ENCODE results near the gene ANKS1B. TPM values are rescaled to one million over a fixed set of nuclear protein-coding genes. Genes with fewer than 3 reads are reported as not detected.

ANKS1B gene
- total and polyA plus RNA-seq, 7 donors, result 1.0 to 57.3 (median 30.1) TPM; not detected in 1

GRCh38 chr12:98799146-98799810, 1185.5 kb downstream of the ANKS1B start:
- no peak for TF ChIP-seq CTCF (IDR thresholded peaks at IDR 0.05)
- no peak for TF ChIP-seq EP300 (IDR thresholded peaks at IDR 0.05)
- TF ChIP-seq POLR2AphosphoS5 (IDR thresholded peaks at IDR 0.05), result no peak
- intact Hi-C loops (cut with DNase I), result no loop called here
- Histone ChIP-seq H3K4me1 (no peaks in the 10 kb centered on the region), H3K27me3 (no peaks in the 10 kb centered on the region), H3K36me3 (no peaks in the 10 kb centered on the region), H3K9me3 (no peaks in the 10 kb centered on the region), H3K27ac (no peak overlapping the region), H3K4me3 (no peak overlapping the region)
- no peak for DNase-seq
- WGBS, 2 donors, result 32 to 51% methylated on average over 3 of the region's 3 CpGs

- intact Hi-C loops (cut with DNase I), result no loop called here
- no peaks in the 10 kb centered on the region for H3K9me3 ChIP-seq
- H3K27me3 ChIP-seq, result no peaks in the 10 kb centered on the region
- DNase-seq, result no peak
- no peak overlapping the region for H3K27ac ChIP-seq
- TF ChIP-seq EP300 (IDR thresholded peaks at IDR 0.05) (no peak), POLR2A (IDR thresholded peaks at IDR 0.05) (no peak), CTCF (IDR thresholded peaks at IDR 0.05) (no peak), POLR2AphosphoS5 (IDR thresholded peaks at IDR 0.05) (no peak)
- H3K36me3 ChIP-seq, result no peaks in the 10 kb centered on the region
- WGBS, 2 donors, result 53 to 78% methylated on average over 4 of the region's 4 CpGs
- H3K4me3 ChIP-seq, result no peak overlapping the region
- no peaks in the 10 kb centered on the region for H3K4me1 ChIP-seq
Measured at GRCh38 chr12:98797200-98797599, 1187.5 kb downstream of the ANKS1B start.

- WGBS, 2 donors, result 86 to 94% methylated on average over 1 of the region's 1 CpG
- no peak for DNase-seq
- Histone ChIP-seq H3K36me3 (no peaks in the 10 kb centered on the region), H3K27ac (no peak overlapping the region), H3K9me3 (no peaks in the 10 kb centered on the region), H3K4me3 (no peak overlapping the region), H3K4me1 (no peaks in the 10 kb centered on the region), H3K27me3 (no peaks in the 10 kb centered on the region)
- TF ChIP-seq POLR2A (IDR thresholded peaks at IDR 0.05) (no peak), CTCF (IDR thresholded peaks at IDR 0.05) (no peak), POLR2AphosphoS5 (IDR thresholded peaks at IDR 0.05) (no peak), EP300 (IDR thresholded peaks at IDR 0.05) (no peak)
- intact Hi-C loops (cut with DNase I), result no loop called here
Measured at GRCh38 chr12:98796745-98797144, 1188.0 kb downstream of the ANKS1B start.

GRCh38 chr12:98793121-98793520, 1191.6 kb downstream of the ANKS1B start:
- Histone ChIP-seq H3K9me3 (no peaks in the 10 kb centered on the region), H3K27me3 (no peaks in the 10 kb centered on the region), H3K36me3 (no peaks in the 10 kb centered on the region), H3K4me1 (no peaks in the 10 kb centered on the region), H3K27ac (no peak overlapping the region), H3K4me3 (no peak overlapping the region)
- 82 to 89% methylated on average over 2 of the region's 2 CpGs for WGBS, 2 donors
- DNase-seq, result no peak
- intact Hi-C loops (cut with DNase I), result no loop called here
- TF ChIP-seq POLR2AphosphoS5 (IDR thresholded peaks at IDR 0.05) (no peak), EP300 (IDR thresholded peaks at IDR 0.05) (no peak), CTCF (IDR thresholded peaks at IDR 0.05) (no peak), POLR2A (IDR thresholded peaks at IDR 0.05) (no peak)

- no peak overlapping the region for H3K27ac ChIP-seq
- no peaks in the 10 kb centered on the region for H3K4me1 ChIP-seq
- no peaks in the 10 kb centered on the region for H3K36me3 ChIP-seq
- WGBS, 2 donors, result 89 to 94% methylated on average over 3 of the region's 3 CpGs
- TF ChIP-seq POLR2AphosphoS5 (IDR thresholded peaks at IDR 0.05), result no peak
- TF ChIP-seq EP300 (IDR thresholded peaks at IDR 0.05), result no peak
- TF ChIP-seq CTCF (IDR thresholded peaks at IDR 0.05), result no peak
- no peak for TF ChIP-seq POLR2A (IDR thresholded peaks at IDR 0.05)
- H3K9me3 ChIP-seq, result no peaks in the 10 kb centered on the region
- no peak for DNase-seq
- intact Hi-C loops (cut with DNase I), result no loop called here
- H3K27me3 ChIP-seq, result no peaks in the 10 kb centered on the region
- H3K4me3 ChIP-seq, result no peak overlapping the region
Measured at GRCh38 chr12:98791406-98791805, 1193.3 kb downstream of the ANKS1B start.
